HEK293 (cell line): ENCODE results near the gene KIRREL3.

ENCODE experiments used
- CTCF ChIA-PET: fragments of 350-600 bp; formaldehyde crosslinking; extraction: SDS; loops from one replicate; lab custom pipeline; 2021; ENCODE audit warnings: antibody characterized with exemption; lab: Yijun Ruan, JAX
- POLR2A ChIA-PET: fragments of 300-600 bp; formaldehyde crosslinking; extraction: SDS; loops from one replicate; lab custom pipeline; 2020; ENCODE audit warnings: antibody characterized with exemption, inconsistent platforms; lab: Yijun Ruan, JAX
- H3K27ac ChIP-seq: fragments of 200-500 bp; sonication (Bioruptor generic); 2 replicates; pipeline ENCODE4 v1.5.1; 2014; ENCODE audit warnings: low read depth, low read length, control low read depth, inconsistent platforms; ENCODE audit errors: extremely low read depth
- H3K36me3 ChIP-seq, 2 experiments: fragments of 200-500 bp in 1 of 2; sonication (Bioruptor generic) in 1 of 2; 1 replicate in 1 of 2; 2 replicates in 1 of 2; pipeline ENCODE4 v1.5.1; 2014 to 2017; ENCODE audit warnings: inconsistent platforms in 2 of 2, low read length in 2 of 2; ENCODE audit not compliant: control insufficient read depth in 2 of 2, insufficient read depth in 1 of 2
- H3K4me1 ChIP-seq: fragments of 200-500 bp; sonication (Bioruptor generic); 2 replicates; pipeline ENCODE4 v1.5.1; 2014; ENCODE audit warnings: mild to moderate bottlenecking, low read length, inconsistent platforms; ENCODE audit not compliant: control insufficient read depth, insufficient read depth
- H3K4me3 ChIP-seq: 2 replicates; pipeline ENCODE4 v1.5.1; 2011; ENCODE audit warnings: low read depth, mild to moderate bottlenecking, control low read depth, low read length, moderate library complexity
- H3K9me3 ChIP-seq: fragments of 200-500 bp; sonication (Bioruptor generic); 2 replicates; pipeline ENCODE4 v1.5.1; 2014; ENCODE audit warnings: low read depth, low read length, inconsistent platforms; ENCODE audit not compliant: control insufficient read depth, insufficient read depth
- HIC1 ChIP-seq: fragments of 450-650 bp; formaldehyde crosslinking; IDR thresholded peaks from 2 replicates; pipeline ENCODE4 v1.5.1; 2016; ENCODE audit warnings: missing biosample characterization, missing genetic modification characterization
- KLF10 ChIP-seq: fragments of 450-650 bp; IDR thresholded peaks from 2 replicates; pipeline ENCODE4 v1.5.1; 2018; ENCODE audit warnings: missing biosample characterization, mild to moderate bottlenecking, missing genetic modification characterization
- KLF17 ChIP-seq: fragments of 450-650 bp; formaldehyde crosslinking; IDR thresholded peaks from 2 replicates; pipeline ENCODE4 v1.5.1; 2016; ENCODE audit warnings: missing biosample characterization, missing genetic modification characterization
- SP2 ChIP-seq: fragments of 450-650 bp; formaldehyde crosslinking; IDR thresholded peaks from 2 replicates; pipeline ENCODE4 v1.5.1; 2016; ENCODE audit warnings: missing biosample characterization, missing genetic modification characterization
- YY1 ChIP-seq: fragments of 450-650 bp; formaldehyde crosslinking; IDR thresholded peaks from 2 replicates; pipeline ENCODE4 v1.5.1; 2018; ENCODE audit warnings: missing biosample characterization, missing genetic modification characterization
- ZBTB8A ChIP-seq: fragments of 450-650 bp; formaldehyde crosslinking; IDR thresholded peaks from 2 replicates; pipeline ENCODE4 v1.5.1; 2016; ENCODE audit warnings: missing biosample characterization, missing genetic modification characterization
- ZNF138 ChIP-seq: fragments of 450-650 bp; formaldehyde crosslinking; IDR thresholded peaks from 2 replicates; pipeline ENCODE4 v1.5.1; 2016; ENCODE audit warnings: missing biosample characterization, missing genetic modification characterization, borderline replicate concordance
- ZNF175 ChIP-seq: fragments of 450-650 bp; formaldehyde crosslinking; IDR thresholded peaks from 2 replicates; pipeline ENCODE4 v1.5.1; 2016; ENCODE audit warnings: missing biosample characterization, missing genetic modification characterization
- ZNF18 ChIP-seq: fragments of 450-650 bp; formaldehyde crosslinking; IDR thresholded peaks from 2 replicates; pipeline ENCODE4 v1.5.1; 2016; ENCODE audit warnings: missing biosample characterization, missing genetic modification characterization
- ZNF239 ChIP-seq: fragments of 450-650 bp; formaldehyde crosslinking; IDR thresholded peaks from 2 replicates; pipeline ENCODE4 v1.5.1; 2016; ENCODE audit warnings: missing biosample characterization, missing genetic modification characterization
- ZNF473 ChIP-seq: fragments of 450-650 bp; formaldehyde crosslinking; IDR thresholded peaks from 2 replicates; pipeline ENCODE4 v1.5.1; 2017; ENCODE audit warnings: missing biosample characterization, missing genetic modification characterization
- ZNF555 ChIP-seq: fragments of 450-650 bp; formaldehyde crosslinking; conservative IDR thresholded peaks from 2 replicates; pipeline ENCODE4 v1.5.1; 2017; ENCODE audit warnings: missing biosample characterization, mild to moderate bottlenecking, missing genetic modification characterization, inconsistent platforms
- ZNF600 ChIP-seq: fragments of 450-650 bp; formaldehyde crosslinking; IDR thresholded peaks from 2 replicates; pipeline ENCODE4 v1.5.1; 2016; ENCODE audit warnings: missing biosample characterization, missing genetic modification characterization
- ZNF629 ChIP-seq: fragments of 450-650 bp; formaldehyde crosslinking; IDR thresholded peaks from 2 replicates; pipeline ENCODE4 v1.5.1; 2017; ENCODE audit warnings: missing biosample characterization, missing genetic modification characterization
- ZNF792 ChIP-seq: fragments of 450-650 bp; formaldehyde crosslinking; IDR thresholded peaks from 2 replicates; pipeline ENCODE4 v1.5.1; 2016; ENCODE audit warnings: missing biosample characterization, missing genetic modification characterization
- ZSCAN16 ChIP-seq: fragments of 450-650 bp; formaldehyde crosslinking; IDR thresholded peaks from 2 replicates; pipeline ENCODE4 v1.5.1; 2016; ENCODE audit warnings: missing biosample characterization, missing genetic modification characterization
- ZSCAN30 ChIP-seq: fragments of 450-650 bp; IDR thresholded peaks from 2 replicates; pipeline ENCODE4 v1.5.1; 2018; ENCODE audit warnings: missing biosample characterization, mild to moderate bottlenecking, missing genetic modification characterization, moderate library complexity
- TF ChIP-seq, protein P1 (sequence below): IDR thresholded peaks from 2 replicates; pipeline ENCODE4 v1.6.1; 2011; ENCODE audit warnings: mild to moderate bottlenecking, low read depth, low read length, borderline replicate concordance
- TF ChIP-seq, protein P2 (sequence below): fragments of 450-650 bp; formaldehyde crosslinking; IDR thresholded peaks from 2 replicates; pipeline ENCODE4 v1.5.1; 2016; ENCODE audit warnings: missing biosample characterization, missing genetic modification characterization, low read depth
- TF ChIP-seq, protein P3 (sequence below): sonication (generic); formaldehyde crosslinking; IDR thresholded peaks from 2 replicates; pipeline ENCODE4 v1.8.1; 2022; ENCODE audit warnings: mild to moderate bottlenecking, moderate library complexity, missing genetic modification reagents
- TF ChIP-seq, protein P4 (sequence below): fragments of 450-650 bp; formaldehyde crosslinking; IDR thresholded peaks from 2 replicates; pipeline ENCODE4 v1.5.1; 2016; ENCODE audit warnings: missing biosample characterization, missing genetic modification characterization
- TF ChIP-seq, protein P5 (sequence below): fragments of 450-650 bp; formaldehyde crosslinking; conservative IDR thresholded peaks from 2 replicates; pipeline ENCODE4 v1.5.1; 2016; ENCODE audit warnings: low read depth, missing biosample characterization, missing genetic modification characterization

Gene KIRREL3

GRCh38 chr11:126606484-126606883 lies 394.1 kb downstream of the KIRREL3 start:
- Histone ChIP-seq H3K36me3 (no peaks in the 10 kb centered on the region), H3K27ac (no peak overlapping the region), H3K9me3 (no peaks in the 10 kb centered on the region), H3K4me1 (no peaks in the 10 kb centered on the region)
- POLR2A ChIA-PET: interaction anchor here (1.1 kb wide), 1 partner anchor 20 kb away, joined by 3 read pairs; no protein-coding TSS in a partner anchor
- CTCF ChIA-PET: interaction anchor here (0.7 to 3.8 kb wide), 13 partner anchors 13 to 1551 kb away, joined by 4 to 44 read pairs (median 5); no protein-coding TSS in a partner anchor
- no peak for TF ChIP-seq ZSCAN16 (tag by site-specific recombination)
- TF ChIP-seq ZNF600: no peak
- TF ChIP-seq SP2 (tag by site-specific recombination): no peak
- TF ChIP-seq, protein P1, sequence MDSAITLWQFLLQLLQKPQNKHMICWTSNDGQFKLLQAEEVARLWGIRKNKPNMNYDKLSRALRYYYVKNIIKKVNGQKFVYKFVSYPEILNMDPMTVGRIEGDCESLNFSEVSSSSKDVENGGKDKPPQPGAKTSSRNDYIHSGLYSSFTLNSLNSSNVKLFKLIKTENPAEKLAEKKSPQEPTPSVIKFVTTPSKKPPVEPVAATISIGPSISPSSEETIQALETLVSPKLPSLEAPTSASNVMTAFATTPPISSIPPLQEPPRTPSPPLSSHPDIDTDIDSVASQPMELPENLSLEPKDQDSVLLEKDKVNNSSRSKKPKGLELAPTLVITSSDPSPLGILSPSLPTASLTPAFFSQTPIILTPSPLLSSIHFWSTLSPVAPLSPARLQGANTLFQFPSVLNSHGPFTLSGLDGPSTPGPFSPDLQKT: no peak
- no peak for TF ChIP-seq YY1 (tag by site-specific recombination)
- TF ChIP-seq, protein P2, sequence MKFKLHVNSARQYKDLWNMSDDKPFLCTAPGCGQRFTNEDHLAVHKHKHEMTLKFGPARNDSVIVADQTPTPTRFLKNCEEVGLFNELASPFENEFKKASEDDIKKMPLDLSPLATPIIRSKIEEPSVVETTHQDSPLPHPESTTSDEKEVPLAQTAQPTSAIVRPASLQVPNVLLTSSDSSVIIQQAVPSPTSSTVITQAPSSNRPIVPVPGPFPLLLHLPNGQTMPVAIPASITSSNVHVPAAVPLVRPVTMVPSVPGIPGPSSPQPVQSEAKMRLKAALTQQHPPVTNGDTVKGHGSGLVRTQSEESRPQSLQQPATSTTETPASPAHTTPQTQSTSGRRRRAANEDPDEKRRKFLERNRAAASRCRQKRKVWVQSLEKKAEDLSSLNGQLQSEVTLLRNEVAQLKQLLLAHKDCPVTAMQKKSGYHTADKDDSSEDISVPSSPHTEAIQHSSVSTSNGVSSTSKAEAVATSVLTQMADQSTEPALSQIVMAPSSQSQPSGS (tag by site-specific recombination): no peak
- no peak for TF ChIP-seq ZNF175 (tag by site-specific recombination)
- TF ChIP-seq, protein P3, sequence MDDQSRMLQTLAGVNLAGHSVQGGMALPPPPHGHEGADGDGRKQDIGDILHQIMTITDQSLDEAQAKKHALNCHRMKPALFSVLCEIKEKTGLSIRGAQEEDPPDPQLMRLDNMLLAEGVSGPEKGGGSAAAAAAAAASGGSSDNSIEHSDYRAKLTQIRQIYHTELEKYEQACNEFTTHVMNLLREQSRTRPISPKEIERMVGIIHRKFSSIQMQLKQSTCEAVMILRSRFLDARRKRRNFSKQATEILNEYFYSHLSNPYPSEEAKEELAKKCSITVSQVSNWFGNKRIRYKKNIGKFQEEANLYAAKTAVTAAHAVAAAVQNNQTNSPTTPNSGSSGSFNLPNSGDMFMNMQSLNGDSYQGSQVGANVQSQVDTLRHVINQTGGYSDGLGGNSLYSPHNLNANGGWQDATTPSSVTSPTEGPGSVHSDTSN: no peak
- TF ChIP-seq ZNF138 (tag by site-specific recombination): no peak
- TF ChIP-seq, protein P4, sequence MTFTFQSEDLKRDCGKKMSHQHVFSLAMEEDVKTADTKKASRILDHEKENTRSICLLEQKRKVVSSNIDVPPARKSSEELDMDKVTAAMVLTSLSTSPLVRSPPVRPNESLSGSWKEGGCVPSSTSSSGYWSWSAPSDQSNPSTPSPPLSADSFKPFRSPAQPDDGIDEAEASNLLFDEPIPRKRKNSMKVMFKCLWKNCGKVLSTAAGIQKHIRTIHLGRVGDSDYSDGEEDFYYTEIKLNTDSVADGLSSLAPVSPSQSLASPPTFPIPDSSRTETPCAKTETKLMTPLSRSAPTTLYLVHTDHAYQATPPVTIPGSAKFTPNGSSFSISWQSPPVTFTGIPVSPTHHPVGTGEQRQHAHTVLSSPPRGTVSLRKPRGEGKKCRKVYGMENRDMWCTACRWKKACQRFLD (tag by site-specific recombination): no peak
- TF ChIP-seq ZSCAN30 (tag by site-specific recombination): no peak
- TF ChIP-seq ZNF239: no peak
- TF ChIP-seq, all 188 proteins: peak for 0
- H3K4me3 ChIP-seq: no peak overlapping the region

DNA sequence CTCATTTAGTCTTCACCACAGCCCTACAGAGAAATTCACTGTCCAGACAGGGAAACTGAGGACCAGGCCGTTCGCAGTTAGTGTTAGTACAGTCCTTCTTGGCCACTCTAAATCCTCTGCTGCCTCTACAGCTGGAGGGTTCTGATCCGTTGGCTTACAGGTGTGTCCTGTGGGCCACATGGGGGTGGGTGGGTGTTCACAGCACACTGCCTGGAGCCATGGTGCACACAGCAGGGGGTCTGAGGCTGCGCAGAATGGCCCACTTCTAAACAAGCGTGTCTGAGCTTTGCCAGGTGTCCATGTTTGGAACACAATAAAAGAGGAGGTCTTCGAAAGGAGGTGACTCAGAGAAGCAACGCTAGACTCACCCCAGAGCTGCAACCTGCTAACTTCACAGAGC lies 396.1 kb downstream of the KIRREL3 start:
- Histone ChIP-seq H3K4me1 (no peaks in the 10 kb centered on the region), H3K36me3 (no peaks in the 10 kb centered on the region), H3K4me3 (no peak overlapping the region), H3K9me3 (no peaks in the 10 kb centered on the region), H3K27ac (no peak overlapping the region)
- POLR2A ChIA-PET: no interaction called here
- CTCF ChIA-PET: interaction anchor here (1.0 to 1.2 kb wide), 2 partner anchors 386 to 741 kb away, joined by 3 to 4 read pairs; no protein-coding TSS in a partner anchor
- TF ChIP-seq KLF10 (tag by site-specific recombination) (no peak), ZNF555 (tag by site-specific recombination) (no peak), ZNF473 (tag by site-specific recombination) (no peak), ZNF792 (tag by site-specific recombination) (no peak), KLF17 (tag by site-specific recombination) (no peak), HIC1 (tag by site-specific recombination) (no peak), ZNF629 (tag by site-specific recombination) (no peak), ZBTB8A (no peak), ZNF18 (tag by site-specific recombination) (no peak)
- TF ChIP-seq, protein P5, sequence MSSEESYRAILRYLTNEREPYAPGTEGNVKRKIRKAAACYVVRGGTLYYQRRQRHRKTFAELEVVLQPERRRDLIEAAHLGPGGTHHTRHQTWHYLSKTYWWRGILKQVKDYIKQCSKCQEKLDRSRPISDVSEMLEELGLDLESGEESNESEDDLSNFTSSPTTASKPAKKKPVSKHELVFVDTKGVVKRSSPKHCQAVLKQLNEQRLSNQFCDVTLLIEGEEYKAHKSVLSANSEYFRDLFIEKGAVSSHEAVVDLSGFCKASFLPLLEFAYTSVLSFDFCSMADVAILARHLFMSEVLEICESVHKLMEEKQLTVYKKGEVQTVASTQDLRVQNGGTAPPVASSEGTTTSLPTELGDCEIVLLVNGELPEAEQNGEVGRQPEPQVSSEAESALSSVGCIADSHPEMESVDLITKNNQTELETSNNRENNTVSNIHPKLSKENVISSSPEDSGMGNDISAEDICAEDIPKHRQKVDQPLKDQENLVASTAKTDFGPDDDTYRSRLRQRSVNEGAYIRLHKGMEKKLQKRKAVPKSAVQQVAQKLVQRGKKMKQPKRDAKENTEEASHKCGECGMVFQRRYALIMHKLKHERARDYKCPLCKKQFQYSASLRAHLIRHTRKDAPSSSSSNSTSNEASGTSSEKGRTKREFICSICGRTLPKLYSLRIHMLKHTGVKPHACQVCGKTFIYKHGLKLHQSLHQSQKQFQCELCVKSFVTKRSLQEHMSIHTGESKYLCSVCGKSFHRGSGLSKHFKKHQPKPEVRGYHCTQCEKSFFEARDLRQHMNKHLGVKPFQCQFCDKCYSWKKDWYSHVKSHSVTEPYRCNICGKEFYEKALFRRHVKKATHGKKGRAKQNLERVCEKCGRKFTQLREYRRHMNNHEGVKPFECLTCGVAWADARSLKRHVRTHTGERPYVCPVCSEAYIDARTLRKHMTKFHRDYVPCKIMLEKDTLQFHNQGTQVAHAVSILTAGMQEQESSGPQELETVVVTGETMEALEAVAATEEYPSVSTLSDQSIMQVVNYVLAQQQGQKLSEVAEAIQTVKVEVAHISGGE (tag by site-specific recombination): no peak
